ENCODE data around the gene UBE2E3.

DNA sequence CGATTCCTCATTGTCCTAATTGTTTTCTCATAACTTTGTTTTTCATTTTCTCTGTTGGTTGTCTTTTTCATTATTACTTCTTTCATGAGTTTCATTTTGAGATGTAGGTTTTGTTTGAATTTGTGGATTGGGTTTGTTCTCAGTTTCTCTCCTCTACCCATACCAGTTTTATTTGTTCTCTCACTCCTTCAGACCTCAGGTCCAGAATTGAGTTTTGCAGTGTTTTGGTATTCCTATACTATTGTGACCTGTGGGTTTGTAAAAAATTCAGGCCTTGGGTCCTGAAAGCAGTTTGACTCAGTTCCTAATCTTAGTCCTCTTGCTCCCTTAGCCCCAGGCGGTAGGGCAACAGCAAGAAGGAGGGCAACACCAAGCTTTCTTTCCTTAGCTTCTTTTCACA lies 28.3 kb upstream of the UBE2E3 start:
- TF ChIP-seq POLR2AphosphoS5 (IDR thresholded peaks at IDR 0.05; ENCODE audit: borderline replicate concordance, low read depth, low read length) (no peak), EZH2 (IDR thresholded peaks at IDR 0.05) (no peak)
